ENCODE results near the gene OSBPL9. TPM values are rescaled to one million over a fixed set of nuclear protein-coding genes. Genes with fewer than 3 reads are reported as not detected.
A peak's percentile ranks its signal among the peaks of the same experiment; 100 is the strongest.
"Not testable (repeated sequence)": the region's sequence is repeated elsewhere in the genome, so short reads cannot be mapped to it uniquely, and the experiment has no call there.

Gene OSBPL9
- total RNA-seq, 1 donor from 2014 or later: 41.7 TPM

- intact Hi-C loops (cut with DNase I): no loop called here
- DNase-seq (no peak), ATAC-seq (ENCODE audit: poor library complexity) (no peak)
These were observed 109.2 kb downstream of the OSBPL9 start for GRCh38 chr1:51726051-51726450.

DNA sequence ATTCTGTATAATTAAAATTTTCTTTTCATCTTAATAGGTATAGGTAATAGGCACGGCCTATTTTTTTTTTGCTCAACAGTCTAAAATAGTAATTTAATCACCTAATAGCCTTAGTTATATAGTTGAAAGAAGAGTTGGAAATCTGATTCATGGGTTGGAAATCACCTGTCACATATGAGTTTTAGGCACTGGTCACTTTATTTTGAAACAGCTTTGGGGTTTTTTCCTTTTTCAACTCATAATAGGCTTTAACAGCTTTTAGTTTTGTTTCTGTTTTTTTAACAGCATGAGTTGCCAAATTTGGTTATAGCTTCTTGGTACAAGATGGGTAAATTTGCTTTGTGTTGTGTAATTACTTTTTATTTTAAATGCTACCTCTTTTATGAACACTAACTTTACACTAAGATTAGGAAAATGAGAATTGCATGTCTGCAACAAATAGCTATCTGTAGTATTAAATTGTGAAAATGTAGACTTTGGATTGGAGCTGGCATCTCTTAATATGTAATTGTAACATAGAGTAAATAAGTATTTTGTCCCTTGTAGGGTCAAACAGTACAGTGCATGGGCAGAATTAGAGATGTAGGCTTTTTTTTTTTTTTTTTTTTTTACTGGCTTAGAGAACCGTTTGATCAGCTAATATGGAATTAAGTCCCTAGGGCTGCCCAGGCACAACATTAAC, 109.8 kb downstream of the OSBPL9 start:
- DNase-seq (no peak), ATAC-seq (ENCODE audit: poor library complexity) (no peak)
- intact Hi-C loops (cut with DNase I): no loop called here

GRCh38 chr1:51727366-51727765, 110.5 kb downstream of the OSBPL9 start:
- DNase-seq: no peak
- no peak for ATAC-seq (ENCODE audit: poor library complexity)
- intact Hi-C loops (cut with DNase I): no loop called here

GRCh38 chr1:51728611-51729155, 111.8 kb downstream of the OSBPL9 start:
- ATAC-seq (ENCODE audit: poor library complexity): no peak
- no peak for DNase-seq
- intact Hi-C loops (cut with DNase I): no loop called here

DNA sequence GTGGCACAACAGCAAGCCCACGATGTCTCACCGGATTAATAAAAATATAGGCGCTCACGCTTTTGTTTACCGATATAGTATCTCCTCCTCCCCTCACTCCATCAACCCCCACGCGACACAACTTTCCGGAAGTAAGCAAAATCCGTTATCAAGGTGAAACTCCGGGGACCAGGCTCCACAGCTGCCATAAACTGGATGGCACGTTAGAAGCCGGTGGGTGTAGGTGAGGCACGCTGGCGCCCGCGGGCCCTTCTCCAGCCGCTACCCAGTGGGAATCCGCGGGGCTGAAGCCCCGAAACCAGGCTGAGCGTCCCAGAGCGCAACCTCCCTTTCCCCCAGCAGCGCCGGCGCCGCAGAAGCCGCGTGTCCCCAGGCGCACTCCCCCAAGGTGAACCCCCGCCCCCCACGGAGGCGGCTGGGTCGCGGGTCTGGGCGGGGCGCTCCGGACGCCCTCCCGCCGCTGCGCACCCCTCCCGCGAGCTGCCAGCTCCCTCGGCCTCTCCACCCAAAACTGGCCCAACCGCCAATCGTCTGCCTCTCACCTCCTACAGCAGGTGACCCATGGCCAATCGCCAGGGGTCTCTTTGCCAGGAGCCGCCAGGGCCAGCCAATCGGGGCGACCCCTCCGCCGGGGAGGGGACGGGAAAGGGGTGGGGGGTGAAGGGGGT, 112.4 kb downstream of the OSBPL9 start:
- intact Hi-C loops (cut with DNase I): no loop called here
- DNase-seq: peak; percentile 93
- ATAC-seq (ENCODE audit: poor library complexity): peak; percentile 95

DNA sequence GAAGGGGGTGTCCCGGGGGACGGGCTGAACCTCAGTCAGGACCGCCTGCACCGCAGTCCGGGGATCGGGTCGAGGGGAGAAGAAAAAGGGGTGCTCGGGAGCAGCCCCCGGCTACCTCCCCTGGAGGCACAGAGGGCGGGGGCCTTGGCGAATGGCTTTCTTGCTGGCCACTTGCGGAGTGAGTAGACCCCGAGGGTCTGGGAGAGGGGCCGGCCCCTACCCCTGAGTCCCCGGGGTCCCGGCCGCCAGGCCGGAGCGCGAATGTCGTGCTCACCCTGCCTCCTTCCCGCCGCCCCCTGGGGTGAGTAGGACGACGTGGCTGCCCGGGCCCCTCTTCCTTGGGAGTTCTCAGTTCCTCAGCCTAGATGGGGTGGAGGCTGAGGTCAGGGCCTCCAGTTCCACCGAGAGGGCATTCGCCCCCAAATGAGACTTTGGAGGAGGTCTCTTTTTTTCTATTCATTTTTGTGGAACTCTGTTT, 113.0 kb downstream of the OSBPL9 start:
- intact Hi-C loops (cut with DNase I): no loop called here
- ATAC-seq (ENCODE audit: poor library complexity): peak; percentile 42
- DNase-seq: no peak

GRCh38 chr1:51731998-51732397, 115.1 kb downstream of the OSBPL9 start:
- no peak for DNase-seq
- intact Hi-C loops (cut with DNase I): no loop called here
- no peak for ATAC-seq (ENCODE audit: poor library complexity)

DNA sequence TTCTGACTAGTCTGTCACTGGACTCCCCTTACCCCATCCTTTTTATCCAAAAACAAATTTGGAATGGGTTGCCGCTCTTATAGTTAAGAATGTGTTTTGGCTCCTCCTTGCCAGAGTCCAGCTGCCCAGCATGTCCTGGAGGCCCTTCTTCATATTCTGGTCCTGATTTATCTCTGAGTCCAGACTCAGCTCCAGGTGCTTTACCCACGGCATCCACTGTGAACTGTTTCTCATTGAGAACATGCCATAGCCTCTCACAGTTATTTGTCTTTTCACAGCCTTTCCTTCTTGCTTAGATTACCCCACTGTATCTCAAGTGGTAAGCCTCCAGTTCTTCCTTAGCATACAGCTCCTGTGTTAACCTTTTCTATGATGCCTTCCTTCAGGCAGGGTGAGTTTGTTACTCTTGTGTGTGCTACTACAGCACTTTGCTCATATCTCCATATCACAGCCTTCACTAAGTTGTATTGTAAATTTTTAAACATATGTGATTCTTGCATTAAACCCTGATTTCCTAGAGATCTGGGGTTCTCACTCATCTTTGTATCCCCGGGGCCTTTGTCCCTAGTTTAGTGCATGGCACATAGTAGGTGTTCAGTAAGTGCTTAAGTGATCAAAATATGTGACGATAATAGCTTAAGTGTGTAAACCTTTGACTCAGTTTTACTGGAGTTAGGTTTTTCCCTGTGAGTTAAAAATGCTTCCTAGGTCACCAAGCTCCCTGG, 116.0 kb downstream of the OSBPL9 start:
- ATAC-seq (ENCODE audit: poor library complexity): no peak
- intact Hi-C loops (cut with DNase I): no loop called here
- DNase-seq: no peak

- ATAC-seq (ENCODE audit: poor library complexity); intact Hi-C loops (cut with DNase I); DNase-seq: not testable (repeated sequence)
These were observed 116.5 kb downstream of the OSBPL9 start for GRCh38 chr1:51733426-51733774.

DNA sequence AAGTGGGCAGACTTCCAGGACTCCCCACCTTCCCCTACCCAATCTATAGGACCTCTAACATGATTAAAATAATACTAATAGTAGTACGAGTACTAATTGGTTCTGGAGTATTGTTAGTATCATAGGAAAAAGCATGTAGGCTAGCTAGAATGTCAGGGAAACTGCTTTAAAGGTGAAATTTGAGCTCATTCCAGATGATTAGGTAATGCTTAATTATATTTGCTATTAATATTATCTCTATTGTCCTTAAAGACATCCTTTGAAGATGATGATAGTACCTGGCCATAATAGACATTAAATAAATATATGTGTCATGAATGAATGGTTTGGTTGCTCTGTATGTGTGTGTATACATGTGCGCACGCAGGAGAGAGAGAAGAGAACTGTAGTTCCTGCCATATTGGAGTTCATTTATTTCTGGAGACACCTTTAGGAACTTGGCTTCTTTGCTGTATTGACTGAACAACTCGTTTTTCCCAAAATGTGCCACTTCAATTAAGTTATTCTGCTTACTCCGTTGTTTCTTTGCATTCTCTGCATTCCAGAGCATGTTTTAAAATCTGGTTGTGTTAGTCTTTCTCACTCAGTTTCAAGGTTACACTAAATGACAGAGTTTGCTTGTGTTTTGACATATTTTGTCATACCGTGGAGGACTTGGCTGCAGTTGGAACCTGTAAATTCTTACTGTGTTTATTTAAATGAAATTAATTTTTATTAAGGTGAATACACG, 117.1 kb downstream of the OSBPL9 start:
- intact Hi-C loops (cut with DNase I): no loop called here
- DNase-seq: no peak

GRCh38 chr1:51734896-51735745, 118.2 kb downstream of the OSBPL9 start:
- intact Hi-C loops (cut with DNase I): no loop called here
- DNase-seq (no peak), ATAC-seq (ENCODE audit: poor library complexity) (peak; percentile 11)

More for the DNA sequence above, 117.1 kb downstream of the OSBPL9 start:
- no peak for ATAC-seq (ENCODE audit: poor library complexity)

GRCh38 chr1:51735746-51736254, 118.9 kb downstream of the OSBPL9 start:
- no peak for ATAC-seq (ENCODE audit: poor library complexity)
- intact Hi-C loops (cut with DNase I): no loop called here
- DNase-seq: no peak

DNA sequence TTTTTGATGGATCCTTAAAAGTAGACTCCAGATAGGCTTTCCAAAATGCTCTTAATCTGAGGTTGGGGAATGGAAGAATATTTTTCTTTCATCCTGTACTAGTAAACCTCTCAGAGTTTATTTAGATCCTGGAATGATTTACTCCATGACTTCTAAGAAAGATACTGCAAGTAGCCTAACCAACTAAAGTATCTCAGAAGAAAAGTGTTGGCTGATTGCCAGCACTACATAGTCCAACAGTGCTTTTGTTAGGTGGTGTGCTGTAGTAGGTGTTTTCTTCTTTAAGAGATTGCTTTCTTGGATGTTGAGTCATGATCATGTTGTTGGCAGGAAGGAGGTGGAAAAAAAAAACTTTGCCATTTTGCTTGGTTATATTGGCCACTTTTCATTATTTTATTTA, 119.8 kb downstream of the OSBPL9 start:
- ATAC-seq (ENCODE audit: poor library complexity) (peak; percentile 36), DNase-seq (no peak)
- intact Hi-C loops (cut with DNase I): no loop called here

DNA sequence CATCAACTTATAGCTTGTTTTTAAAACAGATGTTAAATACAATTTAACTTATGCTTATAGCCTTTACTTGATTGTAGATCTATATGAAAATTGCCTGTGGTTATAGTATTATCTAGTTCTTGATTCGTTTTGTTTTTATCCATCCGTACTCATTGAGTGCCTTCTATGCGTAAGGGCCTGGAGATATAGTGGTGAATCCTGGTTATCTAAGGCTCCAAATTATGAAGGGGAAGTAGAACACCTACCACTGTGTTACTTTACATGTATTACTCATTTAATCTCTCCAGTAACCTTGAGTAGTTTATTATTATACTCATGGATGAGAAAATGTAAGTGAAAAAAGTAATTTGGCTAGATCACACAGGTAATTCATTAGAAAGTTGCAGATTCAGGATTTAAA, 121.8 kb downstream of the OSBPL9 start:
- intact Hi-C loops (cut with DNase I): no loop called here
- DNase-seq (no peak), ATAC-seq (ENCODE audit: poor library complexity) (no peak)

- intact Hi-C loops (cut with DNase I): no loop called here
- ATAC-seq (ENCODE audit: poor library complexity) (no peak), DNase-seq (no peak)
These were observed 123.8 kb downstream of the OSBPL9 start for GRCh38 chr1:51740652-51741051.

- ATAC-seq (ENCODE audit: poor library complexity): no peak
- DNase-seq: no peak
- intact Hi-C loops (cut with DNase I): no loop called here
These were observed 124.3 kb downstream of the OSBPL9 start for GRCh38 chr1:51741121-51741681.

DNA sequence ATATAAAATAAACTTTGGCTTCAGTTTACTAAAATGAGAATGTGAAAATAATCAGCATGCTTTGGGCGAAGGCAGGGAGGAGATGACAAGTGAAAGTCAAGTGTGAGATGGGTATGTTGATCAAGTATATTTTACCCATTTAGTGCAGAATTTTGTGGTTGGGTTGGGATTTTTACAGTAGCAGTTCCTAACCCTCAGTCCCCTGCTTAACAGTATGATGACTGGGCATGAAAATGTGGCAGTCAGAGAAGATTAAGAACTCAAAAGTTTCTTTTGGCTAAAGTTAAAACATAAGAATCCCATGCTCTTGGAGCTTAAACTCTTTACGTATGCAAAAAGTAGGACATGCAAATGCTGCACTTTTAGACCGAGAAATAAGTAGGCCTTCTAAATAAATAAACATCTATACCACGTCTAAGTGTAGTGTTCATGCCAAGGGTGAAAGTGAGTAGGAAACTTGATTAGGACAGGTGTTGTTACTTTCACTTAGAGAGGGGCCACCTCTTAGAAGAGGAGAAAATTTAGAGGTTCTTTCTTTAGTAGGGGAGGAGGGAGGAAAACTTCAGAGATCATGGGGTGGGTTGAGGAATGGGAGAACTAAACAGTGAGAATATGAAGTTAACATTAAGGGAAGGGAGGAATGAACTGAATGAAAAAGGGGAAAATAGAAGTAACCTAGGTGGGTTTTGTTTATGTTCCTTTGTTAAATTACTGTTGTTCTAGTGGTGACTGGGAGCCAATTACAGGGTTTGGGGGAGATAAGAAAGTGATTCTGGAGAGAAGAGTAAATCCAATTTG, 127.8 kb downstream of the OSBPL9 start:
- no peak for DNase-seq
- peak; percentile 49 for ATAC-seq (ENCODE audit: poor library complexity)
- intact Hi-C loops (cut with DNase I): no loop called here
